GM13976 (cell line): ENCODE data around the gene MYO7B.

ENCODE experiments used
- DNase-seq: peaks from one replicate; pipeline ENCODE4 v3.0.0; 2012; ENCODE audit warnings: low spot score
- in situ Hi-C: fragments of 300-500 bp; cut with MboI; formaldehyde crosslinking; loops from one replicate; pipeline ENCODE4 v1.12.0; 2022; ENCODE audit warnings: low sequenced_read_pairs, mixed read lengths, inconsistent platforms; ENCODE audit not compliant: unreplicated experiment
- TF ChIP-seq, protein P1 (sequence below): IDR thresholded peaks from 2 replicates; pipeline ENCODE4 v1.5.1; 2012; ENCODE audit warnings: borderline replicate concordance, mild to moderate bottlenecking; ENCODE audit not compliant: insufficient read depth; ENCODE audit errors: extremely low read depth, missing control alignments, control extremely low read depth

The MYO7B gene

DNA sequence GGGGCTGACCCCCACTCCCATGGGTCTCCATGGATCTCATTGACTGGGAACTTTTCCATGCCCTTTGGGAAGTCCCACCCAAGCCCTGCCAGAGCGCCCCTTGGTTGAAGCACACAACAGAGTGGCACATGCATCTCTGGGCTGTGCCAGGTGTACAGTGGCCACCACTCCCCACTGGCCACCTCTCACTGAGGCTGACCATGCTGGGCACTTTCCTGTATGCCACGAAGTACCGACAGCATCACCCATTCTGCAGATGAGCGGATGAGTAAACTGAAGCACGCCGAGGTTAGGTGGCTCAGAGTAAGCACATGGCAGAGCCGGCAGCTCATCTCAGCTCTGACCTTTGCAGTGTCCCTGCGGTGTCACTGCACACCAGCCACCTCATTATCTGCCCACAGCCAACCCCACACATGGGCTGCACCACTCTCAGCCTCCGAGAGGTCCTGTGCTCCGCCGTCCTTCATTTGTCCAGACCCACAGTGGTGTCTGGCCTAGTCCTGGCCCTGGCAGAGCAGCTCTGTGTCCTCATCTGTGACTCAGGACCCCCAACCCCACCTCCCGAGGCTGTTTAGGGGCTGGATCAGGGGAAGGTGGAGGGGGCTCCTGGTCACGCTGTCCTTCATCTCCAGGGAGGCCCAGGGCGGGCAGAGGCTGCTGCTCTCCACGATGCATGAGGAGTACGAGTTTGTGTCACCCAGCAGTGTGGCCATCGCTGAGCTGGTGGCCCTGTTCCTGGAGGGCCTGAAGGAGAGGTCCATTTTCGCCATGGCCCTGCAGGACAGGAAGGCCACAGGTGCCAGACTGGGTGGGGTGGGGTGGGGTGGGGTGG lies 92.5 kb downstream of the MYO7B start:
- in situ Hi-C loops: no loop called here

DNA sequence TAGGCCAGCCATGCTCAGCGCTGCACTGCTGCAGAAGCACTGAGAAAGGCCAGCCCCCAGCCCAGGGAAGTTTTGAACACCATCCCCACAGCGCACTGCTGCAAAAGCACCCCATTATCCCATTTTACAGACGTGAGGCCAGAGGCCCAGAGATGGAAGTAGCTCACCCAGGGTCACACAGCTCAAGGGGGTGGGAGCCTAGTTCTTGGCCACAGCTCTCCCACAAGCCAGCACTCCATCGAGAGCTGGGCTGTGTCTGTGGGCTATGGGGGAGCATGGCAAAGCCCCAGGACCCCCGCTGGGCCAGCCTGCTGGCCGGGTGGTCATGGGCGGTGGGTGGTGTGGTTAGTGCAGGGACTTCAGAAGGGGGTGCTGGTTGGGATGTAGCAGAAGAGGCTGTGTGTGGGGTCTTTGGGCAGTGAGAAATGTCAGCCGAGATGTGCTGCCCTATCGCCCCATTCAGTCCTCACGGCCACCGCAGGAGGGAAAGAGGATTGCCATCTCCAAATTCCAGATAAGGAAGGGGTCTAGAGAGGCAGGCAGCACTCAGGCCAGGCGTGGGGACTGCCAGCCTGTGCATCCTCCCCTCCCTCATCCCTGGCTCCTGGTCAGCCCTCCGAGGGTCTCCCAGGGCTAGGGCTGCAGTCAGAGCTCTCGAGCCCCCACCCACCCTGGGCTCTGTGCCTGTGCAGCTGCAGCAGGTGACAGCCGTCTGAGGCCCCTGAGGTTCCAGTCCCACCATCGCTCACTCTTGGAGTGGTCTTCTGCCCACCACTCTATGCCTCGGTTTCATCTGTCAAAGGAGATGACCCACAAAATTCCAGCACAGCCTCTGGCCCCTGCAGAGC lies 93.5 kb downstream of the MYO7B start:
- in situ Hi-C loops: no loop called here
- TF ChIP-seq, protein P1, sequence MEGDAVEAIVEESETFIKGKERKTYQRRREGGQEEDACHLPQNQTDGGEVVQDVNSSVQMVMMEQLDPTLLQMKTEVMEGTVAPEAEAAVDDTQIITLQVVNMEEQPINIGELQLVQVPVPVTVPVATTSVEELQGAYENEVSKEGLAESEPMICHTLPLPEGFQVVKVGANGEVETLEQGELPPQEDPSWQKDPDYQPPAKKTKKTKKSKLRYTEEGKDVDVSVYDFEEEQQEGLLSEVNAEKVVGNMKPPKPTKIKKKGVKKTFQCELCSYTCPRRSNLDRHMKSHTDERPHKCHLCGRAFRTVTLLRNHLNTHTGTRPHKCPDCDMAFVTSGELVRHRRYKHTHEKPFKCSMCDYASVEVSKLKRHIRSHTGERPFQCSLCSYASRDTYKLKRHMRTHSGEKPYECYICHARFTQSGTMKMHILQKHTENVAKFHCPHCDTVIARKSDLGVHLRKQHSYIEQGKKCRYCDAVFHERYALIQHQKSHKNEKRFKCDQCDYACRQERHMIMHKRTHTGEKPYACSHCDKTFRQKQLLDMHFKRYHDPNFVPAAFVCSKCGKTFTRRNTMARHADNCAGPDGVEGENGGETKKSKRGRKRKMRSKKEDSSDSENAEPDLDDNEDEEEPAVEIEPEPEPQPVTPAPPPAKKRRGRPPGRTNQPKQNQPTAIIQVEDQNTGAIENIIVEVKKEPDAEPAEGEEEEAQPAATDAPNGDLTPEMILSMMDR: no peak
- DNase-seq: no peak

More for the DNA sequence above, 92.5 kb downstream of the MYO7B start:
- TF ChIP-seq, protein P1: no peak
- no peak for DNase-seq

DNA sequence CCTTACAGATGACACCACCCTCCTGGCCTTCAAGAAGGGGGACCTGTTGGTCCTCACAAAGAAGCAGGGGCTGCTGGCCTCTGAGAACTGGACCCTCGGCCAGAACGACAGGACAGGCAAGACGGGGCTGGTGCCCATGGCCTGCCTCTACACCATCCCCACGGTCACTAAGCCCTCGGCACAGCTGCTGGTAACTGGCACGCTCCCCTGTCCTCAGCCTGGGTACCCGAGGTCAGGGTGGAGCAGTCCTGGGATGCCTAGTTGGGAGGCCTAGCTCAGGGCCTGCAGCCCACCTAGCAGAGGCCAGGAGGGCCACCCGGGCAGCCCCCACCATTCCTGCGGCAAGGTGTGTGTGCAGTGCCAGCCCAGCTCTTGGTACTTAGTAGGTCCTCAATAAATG lies 94.2 kb downstream of the MYO7B start:
- DNase-seq: no peak
- in situ Hi-C loops: no loop called here
- TF ChIP-seq, protein P1: no peak

DNA sequence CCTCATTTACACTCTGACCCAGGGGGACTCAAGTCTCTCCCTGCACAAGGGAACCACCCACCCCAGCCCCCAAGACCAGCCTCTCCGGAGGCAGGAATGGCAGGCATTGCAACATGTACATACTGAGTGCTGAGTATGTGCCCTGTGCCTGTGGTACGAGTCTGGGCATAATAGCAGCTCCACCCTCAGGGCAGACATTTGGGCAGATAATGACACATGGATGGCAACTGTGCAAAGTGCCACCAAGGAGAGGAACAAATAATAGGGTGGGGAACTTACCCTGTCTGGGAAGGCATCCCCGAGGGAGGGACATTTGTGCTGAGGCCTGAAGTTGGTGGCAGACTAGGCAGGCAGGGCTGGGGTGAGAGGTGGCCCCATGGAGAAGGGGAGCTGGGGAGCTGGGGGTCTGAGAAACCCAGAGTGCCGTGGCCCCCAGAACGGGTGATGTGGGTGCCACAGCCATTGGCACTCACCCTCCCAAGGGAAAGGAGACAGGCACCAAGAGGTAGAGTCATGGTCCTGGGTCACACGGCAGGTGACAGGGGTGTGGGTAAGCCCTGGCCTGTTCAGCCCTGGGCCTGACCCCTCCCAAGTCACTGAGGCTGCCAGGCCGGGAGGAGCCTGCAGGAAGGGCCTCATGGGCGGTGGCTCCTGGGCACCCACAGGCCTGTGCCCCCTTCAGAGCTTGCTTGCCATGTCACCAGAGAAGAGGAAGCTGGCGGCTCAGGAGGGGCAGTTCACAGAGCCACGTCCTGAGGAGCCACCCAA lies 94.8 kb downstream of the MYO7B start:
- TF ChIP-seq, protein P1: no peak
- DNase-seq: no peak
- in situ Hi-C loops: no loop called here

DNA sequence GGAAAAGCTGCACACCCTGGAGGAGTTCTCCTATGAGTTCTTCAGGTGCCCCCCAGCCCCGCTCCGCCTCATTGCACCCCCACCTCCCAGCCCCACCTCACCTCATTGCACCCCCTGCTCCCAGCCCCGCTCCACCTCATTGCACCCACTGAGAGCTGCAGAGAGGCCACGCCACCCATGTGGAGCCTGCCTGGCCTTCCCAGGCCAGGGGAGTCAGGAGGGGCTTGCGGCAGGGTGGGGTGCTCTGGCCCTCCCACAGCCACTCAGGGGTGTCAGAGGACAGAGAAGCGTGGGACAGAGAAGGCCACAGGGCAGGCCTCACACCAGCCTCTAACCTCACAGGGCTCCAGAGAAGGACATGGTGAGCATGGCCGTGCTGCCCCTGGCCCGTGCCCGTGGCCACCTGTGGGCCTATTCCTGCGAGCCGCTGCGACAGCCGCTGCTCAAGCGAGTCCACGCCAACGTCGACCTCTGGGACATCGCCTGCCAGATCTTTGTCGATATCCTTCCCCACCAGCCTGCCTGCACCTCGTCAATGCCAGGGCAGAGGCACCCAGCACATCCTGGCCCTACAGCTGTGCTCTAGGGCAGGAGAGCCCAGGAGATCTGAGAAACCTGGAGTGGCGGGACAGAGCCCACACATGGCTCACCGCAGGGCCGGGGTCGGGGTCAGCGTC lies 95.5 kb downstream of the MYO7B start:
- in situ Hi-C loops: no loop called here
- DNase-seq: no peak
- TF ChIP-seq, protein P1: no peak
